ENCODE data around the gene TNNI3K. TPM values are rescaled to one million over a fixed set of nuclear protein-coding genes. Genes with fewer than 3 reads are reported as not detected.

TNNI3K gene
- total RNA-seq, 4 donors from 2014 or later: 0.73 to 2.0 TPM; not detected in 2

GRCh38 chr1:74470936-74471335, 235.7 kb downstream of the TNNI3K start:
- 41 to 57% methylated on average over 3 of the region's 3 CpGs for WGBS, 2 donors
- Histone ChIP-seq H3K27ac (no peak overlapping the region), H3K36me3 (no peaks in the 10 kb centered on the region), H3K4me1 (no peaks in the 10 kb centered on the region), H3K4me3 (replicated peaks in 1 of 3) (no peak overlapping the region), H3K27me3 (no peaks in the 10 kb centered on the region), H3K9me3 (no peaks in the 10 kb centered on the region)
- DNase-seq: no peak
- intact Hi-C loops (cut with DNase I): no loop called here
- TF ChIP-seq CTCF (IDR thresholded peaks at IDR 0.05): no peak
- TF ChIP-seq POLR2A (IDR thresholded peaks at IDR 0.05): no peak

GRCh38 chr1:74471470-74471869, 236.3 kb downstream of the TNNI3K start:
- intact Hi-C loops (cut with DNase I): no loop called here
- Histone ChIP-seq H3K36me3 (no peaks in the 10 kb centered on the region), H3K4me1 (no peaks in the 10 kb centered on the region), H3K27me3 (no peaks in the 10 kb centered on the region), H3K4me3 (replicated peaks in 1 of 3) (no peak overlapping the region), H3K27ac (no peak overlapping the region), H3K9me3 (no peaks in the 10 kb centered on the region)
- DNase-seq: no peak
- no peak for TF ChIP-seq CTCF (IDR thresholded peaks at IDR 0.05)
- WGBS, 2 donors: 73% methylated on average over 3 of the region's 3 CpGs

GRCh38 chr1:74474585-74474984, 239.4 kb downstream of the TNNI3K start:
- H3K27me3 ChIP-seq: no peaks in the 10 kb centered on the region
- TF ChIP-seq POLR2A (IDR thresholded peaks at IDR 0.05): no peak
- TF ChIP-seq CTCF (IDR thresholded peaks at IDR 0.05): no peak
- H3K4me1 ChIP-seq: no peaks in the 10 kb centered on the region
- intact Hi-C loops (cut with DNase I): no loop called here
- H3K36me3 ChIP-seq: no peaks in the 10 kb centered on the region
- no peaks in the 10 kb centered on the region for H3K9me3 ChIP-seq
- no peak for DNase-seq
- 85 to 89% methylated on average over 6 of the region's 6 CpGs for WGBS, 2 donors
- H3K27ac ChIP-seq: no peak overlapping the region
- H3K4me3 ChIP-seq (replicated peaks in 1 of 3): no peak overlapping the region

GRCh38 chr1:74478979-74479378, 243.8 kb downstream of the TNNI3K start:
- H3K27ac ChIP-seq: no peak overlapping the region
- DNase-seq: no peak
- no peaks in the 10 kb centered on the region for H3K9me3 ChIP-seq
- H3K36me3 ChIP-seq: no peaks in the 10 kb centered on the region
- WGBS, 2 donors: 82 to 84% methylated on average over 2 of the region's 2 CpGs
- H3K27me3 ChIP-seq: no peaks in the 10 kb centered on the region
- H3K4me1 ChIP-seq: no peaks in the 10 kb centered on the region
- TF ChIP-seq CTCF (IDR thresholded peaks at IDR 0.05) (no peak), POLR2A (IDR thresholded peaks at IDR 0.05) (no peak)
- H3K4me3 ChIP-seq (replicated peaks in 1 of 3): no peak overlapping the region
- intact Hi-C loops (cut with DNase I): no loop called here

- Histone ChIP-seq H3K27ac (no peak overlapping the region), H3K36me3 (no peaks in the 10 kb centered on the region), H3K27me3 (no peaks in the 10 kb centered on the region), H3K4me3 (replicated peaks in 1 of 3) (no peak overlapping the region), H3K9me3 (no peaks in the 10 kb centered on the region), H3K4me1 (no peaks in the 10 kb centered on the region)
- intact Hi-C loops (cut with DNase I): no loop called here
- TF ChIP-seq POLR2A (IDR thresholded peaks at IDR 0.05) (no peak), CTCF (IDR thresholded peaks at IDR 0.05) (no peak)
- DNase-seq: no peak
- WGBS, 2 donors: 62 to 64% methylated on average over 6 of the region's 6 CpGs
Measured at GRCh38 chr1:74480068-74480467, 244.9 kb downstream of the TNNI3K start.

Measured in thyroid gland (tissue), 4 donors.